Measurements from ENCODE around the gene CLCA4. TPM values are rescaled to one million over a fixed set of nuclear protein-coding genes. Genes with fewer than 3 reads are reported as not detected.

CLCA4 gene
- total RNA-seq, 2 experiments from 2014 or later, result not detected

GRCh38 chr1:86567878-86568277 lies 21.0 kb downstream of the CLCA4 start:
- Mint-ChIP-seq H3K4me1 (ENCODE audit: low read depth) (no peaks in the 10 kb centered on the region), H3K4me3 (no peak overlapping the region), H3K27me3 (peaks cover 8% of the 10 kb centered on the region), H3K9me3 (no peaks in the 10 kb centered on the region), H3K27ac (no peak overlapping the region), H3K36me3 (ENCODE audit: low read depth) (no peaks in the 10 kb centered on the region)
- ChIA-PET CTCF (no interaction called here), POLR2A (no interaction called here)
- DNase-seq (no peak), ATAC-seq (no peak)
- intact Hi-C loops (cut with micrococcal nuclease), result no loop called here
- no peak for TF ChIP-seq CTCF (IDR thresholded peaks at IDR 0.05)

- H3K9me3 Mint-ChIP-seq, result no peaks in the 10 kb centered on the region
- CTCF ChIA-PET, result interaction anchor here (0.9 kb wide), 1 partner anchor 66 kb away, joined by 3 read pairs; no protein-coding TSS in a partner anchor
- TF ChIP-seq CTCF (IDR thresholded peaks at IDR 0.05), result no peak
- no peak for DNase-seq
- H3K4me3 Mint-ChIP-seq, result no peak overlapping the region
- intact Hi-C loops (cut with micrococcal nuclease), result no loop called here
- no peak overlapping the region for H3K27ac Mint-ChIP-seq
- no peaks in the 10 kb centered on the region for H3K4me1 Mint-ChIP-seq (ENCODE audit: low read depth)
- POLR2A ChIA-PET, result no interaction called here
- H3K36me3 Mint-ChIP-seq (ENCODE audit: low read depth), result no peaks in the 10 kb centered on the region
- H3K27me3 Mint-ChIP-seq, result peaks cover 14% of the 10 kb centered on the region
- ATAC-seq, result no peak
These were observed 27.0 kb downstream of the CLCA4 start for GRCh38 chr1:86573763-86574484.

GRCh38 chr1:86581231-86581630 lies 34.4 kb downstream of the CLCA4 start:
- Mint-ChIP-seq H3K9me3 (no peaks in the 10 kb centered on the region), H3K27ac (no peak overlapping the region), H3K36me3 (ENCODE audit: low read depth) (no peaks in the 10 kb centered on the region), H3K27me3 (peaks cover 3% of the 10 kb centered on the region), H3K4me3 (no peak overlapping the region), H3K4me1 (ENCODE audit: low read depth) (no peaks in the 10 kb centered on the region)
- ATAC-seq (no peak), DNase-seq (no peak)
- CTCF ChIA-PET, result interaction anchor here (1.5 kb wide), 1 partner anchor 12 kb away, joined by 4 read pairs; no protein-coding TSS in a partner anchor
- POLR2A ChIA-PET, result no interaction called here
- intact Hi-C loops (cut with micrococcal nuclease), result no loop called here
- TF ChIP-seq CTCF (IDR thresholded peaks at IDR 0.05), result no peak

GRCh38 chr1:86582161-86582560 lies 35.3 kb downstream of the CLCA4 start:
- intact Hi-C loops (cut with micrococcal nuclease), result no loop called here
- POLR2A ChIA-PET, result no interaction called here

More at GRCh38 chr1:86582161-86582560, 35.3 kb downstream of the CLCA4 start:
- H3K27me3 Mint-ChIP-seq, result no peaks in the 10 kb centered on the region
- DNase-seq (no peak), ATAC-seq (no peak)
- no peaks in the 10 kb centered on the region for H3K9me3 Mint-ChIP-seq
- no peak overlapping the region for H3K4me3 Mint-ChIP-seq
- no peaks in the 10 kb centered on the region for H3K4me1 Mint-ChIP-seq (ENCODE audit: low read depth)
- H3K27ac Mint-ChIP-seq, result no peak overlapping the region
- CTCF ChIA-PET, result interaction anchor here (0.6 to 1.5 kb wide), 2 partner anchors 13 to 228 kb away, joined by 3 to 4 read pairs; no protein-coding TSS in a partner anchor
- H3K36me3 Mint-ChIP-seq (ENCODE audit: low read depth), result no peaks in the 10 kb centered on the region
- TF ChIP-seq CTCF (IDR thresholded peaks at IDR 0.05), result no peak
